GM21576 (cell line): Measurements from ENCODE around the gene SFTPB.
"Not testable (repeated sequence)": the region's sequence is repeated elsewhere in the genome, so short reads cannot be mapped to it uniquely, and the experiment has no call there.

ENCODE experiments used
- ATAC-seq: cut with Tn5 transposase; IDR thresholded peaks from one replicate; pipeline ENCODE4 v1.9.1; 2021; ENCODE audit warnings: mild to moderate bottlenecking, moderate library complexity; ENCODE audit not compliant: unreplicated experiment

SFTPB gene

GRCh38 chr2:85668009-85668856 lies at the start of gene SFTPB:
TSS of gene SFTPB (minus strand) at chr2:85668199. CDS start at chr2:85668183, 16 bp downstream.
- no peak for ATAC-seq

GRCh38 chr2:85717308-85718008 lies 49.5 kb upstream of the SFTPB start:
- no peak for ATAC-seq

- ATAC-seq, result no peak
Observed at GRCh38 chr2:85716346-85716914, 48.4 kb upstream of the SFTPB start.

DNA sequence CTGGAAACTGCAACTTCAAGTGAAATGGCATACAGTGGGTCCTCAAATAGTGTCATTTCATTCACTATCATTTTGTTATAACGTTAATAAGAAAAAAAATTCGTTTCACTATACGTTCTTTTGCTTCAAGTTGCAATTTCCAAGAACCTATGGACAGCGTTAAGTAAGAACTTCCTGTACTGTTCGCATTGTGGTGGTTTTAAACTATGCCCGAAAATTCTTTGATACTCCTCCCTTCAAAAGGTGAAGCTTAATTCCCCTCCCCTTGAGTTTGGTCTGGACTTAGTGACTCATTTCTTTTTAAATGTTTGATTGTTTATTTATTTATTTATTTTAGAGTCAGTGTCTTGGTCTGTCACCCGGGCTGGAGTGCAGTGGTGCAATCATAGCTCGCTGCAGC lies 46.8 kb upstream of the SFTPB start:
- no peak for ATAC-seq

GRCh38 chr2:85714421-85714820 lies 46.4 kb upstream of the SFTPB start:
- not testable (repeated sequence) for ATAC-seq

GRCh38 chr2:85713836-85714235 lies 45.8 kb upstream of the SFTPB start:
- no peak for ATAC-seq

GRCh38 chr2:85712849-85713612 lies 45.0 kb upstream of the SFTPB start:
- no peak for ATAC-seq

- ATAC-seq, result no peak
Observed at GRCh38 chr2:85712336-85712735, 44.3 kb upstream of the SFTPB start.

DNA sequence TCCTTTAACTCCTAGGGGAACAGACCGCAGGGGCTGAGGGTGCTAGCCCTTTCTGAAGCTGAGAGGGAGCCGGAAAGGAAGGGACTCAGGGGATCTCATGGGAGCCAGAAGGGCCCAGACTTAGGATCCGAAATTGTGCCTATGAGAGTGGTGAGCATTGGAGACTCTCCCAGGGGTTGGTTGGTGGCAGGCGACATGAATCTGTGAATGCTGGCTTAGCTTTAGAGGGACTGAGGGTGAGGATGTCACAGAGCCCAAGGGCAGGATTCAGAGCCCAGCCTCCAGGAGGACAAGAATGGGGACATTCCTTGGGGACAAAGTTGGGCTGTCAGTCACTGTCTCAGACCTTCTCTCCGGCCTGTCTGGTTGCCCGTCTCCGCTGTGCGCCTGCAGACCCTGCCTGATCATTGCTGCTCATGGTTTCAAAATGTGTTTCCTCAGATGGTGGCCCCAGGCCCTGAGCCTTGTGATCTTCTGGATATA lies 43.6 kb upstream of the SFTPB start:
- no peak for ATAC-seq

DNA sequence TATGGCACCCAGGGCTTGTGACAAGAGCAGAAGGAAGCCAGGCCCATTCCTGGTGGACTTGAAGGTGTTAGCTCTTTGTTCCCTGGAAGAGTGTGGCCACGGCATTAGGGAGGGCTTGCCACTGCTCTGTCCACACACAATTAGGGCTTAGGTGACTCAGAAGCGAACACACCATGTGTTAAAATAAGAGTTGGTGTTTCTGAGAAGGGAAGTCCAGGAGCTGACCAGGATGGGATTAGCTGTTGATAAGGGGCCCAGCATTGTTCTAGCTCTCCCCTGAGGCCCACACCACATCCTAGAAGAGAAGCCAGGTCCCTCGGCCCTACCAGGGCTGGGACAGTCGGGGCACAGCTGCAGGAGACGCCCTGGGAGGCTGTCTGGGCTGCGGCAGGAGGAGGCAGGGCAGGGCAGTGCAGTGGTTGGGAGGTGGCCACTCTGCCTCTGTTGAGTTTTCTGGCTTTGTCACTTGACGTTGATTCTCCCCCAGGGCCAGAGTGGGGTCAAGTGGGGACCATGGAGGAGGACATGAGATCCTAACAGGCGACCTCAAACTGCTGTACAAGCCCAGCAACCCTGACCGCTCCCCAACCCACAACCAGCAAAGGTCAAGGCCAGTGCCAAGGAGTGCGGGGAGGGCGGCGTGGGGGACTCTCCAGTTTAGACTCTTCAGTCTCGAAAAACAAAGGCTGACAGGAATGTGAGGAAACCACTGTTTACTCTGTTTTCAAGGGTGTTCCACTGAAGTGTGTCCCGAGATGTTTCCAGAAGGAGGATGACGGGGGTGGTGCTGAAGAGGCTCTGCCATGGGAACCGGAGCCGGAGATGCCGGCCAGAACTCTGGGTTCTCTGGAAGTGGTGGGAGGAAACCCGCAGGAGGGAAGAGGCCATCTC lies 42.9 kb upstream of the SFTPB start:
- no peak for ATAC-seq

- no peak for ATAC-seq
Observed at GRCh38 chr2:85709401-85709811, 41.4 kb upstream of the SFTPB start.

- no peak for ATAC-seq
Observed at GRCh38 chr2:85708641-85709040, 40.6 kb upstream of the SFTPB start.

DNA sequence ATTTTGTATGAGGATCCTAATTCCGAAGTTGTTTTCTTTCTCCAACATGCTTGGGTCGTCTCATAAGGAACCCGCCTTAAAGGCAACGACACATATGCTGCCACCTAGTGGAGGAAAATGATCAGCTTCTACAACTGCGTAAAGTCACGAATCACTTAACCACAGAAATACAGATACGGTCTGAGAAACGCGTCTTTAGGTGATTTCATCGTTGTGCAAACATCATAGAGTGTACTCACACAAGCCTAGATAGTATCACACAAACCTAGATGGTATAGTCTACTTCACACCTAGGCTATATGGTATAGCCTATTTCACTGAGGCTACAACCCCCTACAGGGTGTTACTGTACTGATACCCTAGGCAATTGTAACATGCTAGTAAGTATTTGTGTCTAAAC lies 39.3 kb upstream of the SFTPB start:
- no peak for ATAC-seq

DNA sequence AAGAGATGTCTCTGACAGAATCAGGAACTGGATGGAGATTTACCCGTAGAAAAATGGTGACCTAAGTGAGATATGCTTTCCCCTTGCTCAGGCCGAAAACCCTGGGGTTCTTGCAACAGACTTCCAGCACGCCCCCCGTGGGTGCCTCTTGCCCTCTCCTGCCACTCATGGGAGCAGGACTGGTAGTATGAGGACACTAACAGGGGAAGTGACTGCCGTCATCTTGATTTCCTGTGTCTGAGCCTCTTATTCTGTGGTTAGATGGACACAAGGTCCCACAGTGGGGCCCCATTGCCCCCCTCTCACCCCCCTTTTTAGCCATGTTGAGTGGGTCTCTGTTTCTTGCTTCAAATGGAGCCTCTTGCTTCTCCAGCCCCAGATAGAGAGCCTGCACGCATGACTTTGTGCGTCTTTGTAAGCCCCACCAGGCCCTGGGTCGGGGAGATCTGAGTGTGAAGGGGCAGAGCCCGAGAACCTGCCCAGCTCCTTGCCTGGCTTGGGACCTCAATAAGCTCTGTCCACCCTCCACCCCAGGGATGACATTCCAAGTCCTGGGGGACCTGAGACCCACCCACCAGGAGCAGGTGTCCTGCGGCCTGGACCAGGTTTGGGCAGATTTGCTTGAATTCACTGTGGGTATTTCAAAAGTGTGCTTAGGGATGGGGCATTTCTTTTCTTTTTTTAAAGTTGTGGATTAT lies 38.7 kb upstream of the SFTPB start:
- no peak for ATAC-seq

- ATAC-seq, result no peak
Observed at GRCh38 chr2:85706063-85706462, 38.1 kb upstream of the SFTPB start.

DNA sequence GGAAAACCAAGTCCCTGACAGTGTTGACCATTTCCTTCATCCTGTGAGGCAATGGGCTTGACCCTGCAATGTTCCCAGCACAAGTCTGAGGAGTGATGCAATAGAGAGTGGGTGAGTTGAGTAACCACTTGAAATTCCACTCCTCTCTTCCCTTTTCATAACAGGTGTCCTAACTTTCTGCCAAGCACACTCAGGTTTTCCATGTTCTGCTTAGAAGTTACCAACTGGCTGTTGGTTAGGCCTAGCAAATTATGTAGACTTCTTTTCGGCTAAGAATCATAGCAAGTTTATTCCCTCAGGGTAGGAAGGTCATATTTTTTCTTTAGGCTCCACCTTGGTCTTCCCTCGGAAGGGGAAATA lies 37.7 kb upstream of the SFTPB start:
- no peak for ATAC-seq

DNA sequence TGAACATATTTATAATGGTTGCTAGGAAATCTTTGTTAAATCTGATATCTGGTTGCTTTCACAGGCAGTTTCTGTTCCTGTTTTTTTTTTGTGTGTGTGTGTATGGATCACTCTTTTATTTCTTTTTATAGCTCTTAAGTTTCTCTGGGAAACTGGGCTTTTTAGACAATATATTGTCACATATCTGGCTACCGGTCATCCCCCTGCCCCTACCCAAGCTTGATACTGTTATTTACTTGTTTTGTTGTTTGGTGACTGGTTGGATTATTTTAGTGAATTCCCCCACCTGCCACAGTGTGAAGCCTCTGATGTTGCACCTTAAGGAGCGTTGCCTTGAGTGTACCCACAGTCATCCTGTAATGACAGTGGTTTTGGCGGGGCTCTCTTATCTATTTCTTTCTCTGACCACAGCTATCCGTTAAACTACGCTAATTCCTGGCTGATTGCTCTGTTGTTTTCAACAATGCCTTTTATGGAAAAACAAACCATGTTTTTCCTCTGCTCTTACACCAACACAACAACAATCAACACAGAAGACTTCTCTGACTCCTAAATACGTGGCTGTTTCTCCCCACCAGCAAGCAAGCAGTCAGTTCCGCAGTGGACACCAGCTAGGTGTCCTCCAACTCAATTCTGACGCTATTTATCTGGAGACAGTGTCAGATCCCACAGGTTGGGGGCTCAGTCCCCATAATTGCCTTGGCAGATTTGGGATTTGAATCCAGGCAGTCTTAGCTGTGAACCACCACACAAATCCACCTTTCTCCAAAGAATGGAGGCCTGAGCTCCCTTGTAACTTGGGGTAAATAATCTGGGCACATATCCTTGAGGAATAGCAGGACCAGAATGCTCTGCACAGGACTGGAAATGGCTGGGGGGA lies 37.0 kb upstream of the SFTPB start:
- ATAC-seq, result peak; percentile 64

DNA sequence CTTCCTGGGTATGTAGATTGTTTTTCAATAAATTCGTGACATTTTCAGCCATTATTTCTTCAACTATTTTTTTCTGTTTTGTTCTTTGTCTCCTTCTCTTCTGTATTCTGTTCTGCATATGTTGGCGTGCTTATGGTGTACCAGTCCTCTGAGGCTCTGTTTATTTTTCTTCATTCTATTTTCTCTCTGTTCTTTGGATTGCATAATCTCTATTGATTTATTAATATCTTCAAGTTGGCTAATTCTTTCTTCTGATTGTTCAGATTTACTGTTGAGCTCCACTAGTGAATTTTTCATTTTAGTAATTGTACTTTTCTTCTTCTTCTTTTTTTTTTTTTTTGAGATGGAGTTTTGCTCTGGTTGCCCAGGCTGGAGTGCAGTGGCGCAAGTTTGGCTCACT lies 36.0 kb upstream of the SFTPB start:
- no peak for ATAC-seq

- ATAC-seq, result no peak
Observed at GRCh38 chr2:85703329-85703728, 35.3 kb upstream of the SFTPB start.
